NCI-H2196 (cell line): Measurements from ENCODE around the gene LSM10.
A peak's percentile ranks its signal among the peaks of the same experiment; 100 is the strongest.

ENCODE experiments used
- DNase-seq: peaks from one replicate; lab custom pipeline; 2025; ENCODE audit not compliant: unreplicated experiment; lab: John Stamatoyannopoulos, UW

LSM10 gene

DNA sequence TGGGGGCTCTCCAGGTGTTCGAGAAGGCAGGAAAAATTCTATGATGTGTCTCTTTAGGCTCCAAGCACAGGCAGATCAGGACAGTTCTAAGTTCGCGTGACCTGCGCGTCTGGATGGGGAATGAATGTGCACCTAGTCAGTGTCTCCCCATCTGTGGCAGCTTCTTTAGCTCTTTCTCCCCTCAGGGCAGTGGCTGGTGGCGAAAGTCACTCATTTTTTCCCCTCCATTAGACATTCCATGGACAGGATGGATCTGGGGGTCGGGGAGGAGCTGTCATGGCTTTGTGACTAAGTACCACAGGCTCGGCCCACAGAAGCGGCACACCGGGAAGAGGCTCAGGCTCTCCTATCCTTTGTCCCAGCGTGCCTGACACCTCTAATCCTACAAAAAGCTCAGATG is 43.2 kb downstream of the LSM10 start:
- no peak for DNase-seq

DNA sequence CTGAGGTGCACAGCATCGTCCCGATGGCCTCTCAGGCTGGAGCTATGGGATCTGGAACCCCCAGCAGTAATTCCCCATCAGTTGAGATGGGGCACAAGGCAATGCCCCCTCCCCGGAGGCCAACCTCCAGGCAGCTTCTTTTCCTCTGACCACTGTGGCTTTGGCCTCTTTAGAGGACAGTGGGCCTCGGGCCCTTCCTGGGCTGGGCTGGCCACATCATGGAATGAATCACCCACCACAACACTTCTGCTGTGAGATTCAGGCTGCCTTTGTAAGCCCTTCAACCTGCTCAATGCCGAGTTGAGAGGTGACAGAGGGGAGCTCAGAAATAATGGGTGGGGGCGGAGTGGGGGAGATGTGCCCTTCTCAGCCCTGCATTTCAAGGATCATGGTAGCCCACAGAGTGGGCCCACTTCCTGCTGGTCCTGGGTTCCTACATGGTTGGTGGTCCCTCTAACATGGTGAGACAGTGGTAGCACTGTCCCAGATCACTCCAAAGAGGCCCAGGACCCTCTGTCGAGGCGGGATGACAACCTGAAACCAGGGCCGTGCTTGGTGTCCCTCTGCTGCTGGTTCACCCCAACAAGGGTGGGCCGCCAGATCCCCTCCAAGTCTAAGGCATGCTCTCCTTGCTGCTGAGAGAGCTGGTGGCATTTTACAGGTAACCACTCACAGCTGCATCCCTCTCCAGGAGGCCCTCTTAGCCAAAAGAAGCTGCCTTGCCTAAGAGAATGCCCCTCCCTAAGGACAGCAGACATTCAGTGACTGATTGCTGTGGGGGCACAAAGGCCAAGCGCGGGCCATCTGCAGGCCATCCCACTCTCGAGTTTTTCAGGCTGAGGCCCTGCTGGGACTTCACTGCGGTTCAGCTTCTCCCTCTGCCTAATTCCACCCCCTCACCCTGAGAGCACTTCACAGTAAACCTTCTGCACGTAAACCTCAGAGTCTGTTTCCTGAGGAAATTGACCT is 44.5 kb downstream of the LSM10 start:
- DNase-seq, result no peak

GRCh38 chr1:36352125-36352909 is 45.4 kb downstream of the LSM10 start:
- DNase-seq, result no peak

DNA sequence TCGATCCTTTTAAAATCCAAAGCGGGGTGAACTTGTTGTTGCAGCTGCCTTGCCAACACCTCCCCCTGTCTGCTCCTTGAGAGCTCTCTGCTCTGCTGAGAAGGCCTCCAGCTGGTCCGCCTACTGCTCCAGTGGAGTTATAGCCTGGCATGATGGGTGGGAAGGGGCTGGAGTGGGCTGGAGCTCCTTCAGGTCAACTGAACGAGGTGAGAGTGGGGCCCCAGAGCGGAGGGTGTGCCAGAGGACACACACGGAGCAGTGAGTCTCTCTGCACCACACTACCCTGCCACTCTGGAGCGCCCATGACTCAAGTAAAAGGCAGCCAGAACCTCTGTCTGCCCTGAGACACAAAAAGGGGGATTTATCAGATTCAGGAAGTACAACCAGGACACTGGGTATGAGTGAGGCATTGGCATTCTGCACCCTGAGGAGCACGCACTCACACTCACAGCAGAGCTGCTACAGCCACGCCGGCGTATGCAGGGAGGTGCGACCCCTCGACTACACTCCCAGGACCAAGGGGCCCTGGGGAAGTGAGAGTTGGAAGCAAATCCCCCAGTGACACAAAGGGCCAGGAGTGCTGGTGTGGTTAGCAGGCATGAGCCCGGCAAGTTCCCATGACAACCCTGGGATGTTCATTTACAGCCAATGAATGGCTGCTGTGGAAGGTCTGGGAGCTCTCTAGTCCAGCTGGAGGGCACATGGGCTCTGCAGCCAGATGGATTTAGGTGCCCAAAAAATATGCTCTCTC is 46.3 kb downstream of the LSM10 start:
- DNase-seq, result peak; percentile 13

DNA sequence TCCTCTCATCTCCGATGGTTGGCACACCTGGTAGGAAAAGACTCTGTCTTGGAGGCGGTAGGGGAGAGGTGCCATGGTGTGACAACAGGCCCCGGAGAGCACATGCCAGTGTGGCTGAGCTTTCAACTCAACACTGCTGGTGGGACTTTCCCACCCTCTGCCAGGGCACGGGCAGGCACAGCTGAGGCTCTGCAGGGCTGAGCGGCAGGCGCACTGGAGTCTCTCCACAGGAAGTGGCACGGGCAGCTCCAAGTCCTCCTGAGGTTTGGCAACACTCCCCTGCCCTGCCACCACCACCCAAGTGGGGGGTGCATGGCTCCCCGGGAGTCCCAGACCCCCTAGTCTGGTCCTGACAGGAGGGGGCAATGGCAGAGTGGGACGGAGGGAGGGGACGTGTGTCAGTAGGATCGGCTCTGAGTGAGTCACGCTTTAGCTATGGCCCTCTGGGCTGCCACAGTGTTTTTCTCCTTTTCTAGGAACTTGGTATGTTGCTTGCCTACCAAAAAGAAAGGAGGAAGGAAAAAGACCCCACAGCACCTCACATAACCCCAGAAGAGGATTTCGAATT is 47.0 kb downstream of the LSM10 start:
- no peak for DNase-seq

DNA sequence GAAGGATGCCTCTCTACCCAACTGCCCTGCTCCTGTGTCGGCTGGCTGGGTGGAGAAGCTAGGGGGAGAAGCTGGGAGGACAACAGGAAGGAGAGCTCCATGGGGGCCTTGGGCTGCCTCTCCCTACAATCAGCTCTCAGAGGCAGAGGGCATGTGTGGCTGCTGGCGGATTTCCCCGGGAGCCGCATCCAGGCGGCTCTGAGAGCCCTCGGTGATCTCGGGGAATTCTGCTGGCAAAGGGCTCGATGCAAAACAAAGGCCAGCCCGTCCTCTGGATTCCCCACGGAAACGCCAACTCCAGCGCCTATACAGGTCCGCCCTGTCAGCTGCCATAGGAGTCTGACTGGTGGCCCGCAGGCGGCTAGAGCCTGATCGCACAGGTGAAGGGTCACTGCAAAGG is 47.9 kb downstream of the LSM10 start:
- DNase-seq, result no peak

DNA sequence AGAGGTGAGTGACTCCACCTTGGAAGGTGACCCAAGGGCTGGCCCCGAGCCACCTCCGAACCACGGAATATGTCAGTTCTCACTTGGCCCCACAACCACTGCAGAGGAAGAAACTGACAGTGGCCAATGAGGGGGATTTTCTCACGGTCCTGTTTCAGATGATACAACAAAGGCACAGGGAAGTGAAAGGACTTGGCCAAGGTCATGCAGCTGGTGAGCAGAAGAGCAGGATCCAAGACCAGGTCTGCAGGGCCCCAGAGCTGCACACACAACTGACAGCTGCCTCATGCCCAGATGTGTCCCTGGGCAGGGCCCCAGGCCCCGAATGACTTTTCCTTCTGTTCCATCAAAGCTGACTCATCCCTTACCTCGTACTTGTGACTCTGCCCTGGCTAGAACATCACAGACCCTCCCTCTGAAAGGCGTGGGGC is 48.5 kb downstream of the LSM10 start:
- DNase-seq, result no peak

DNA sequence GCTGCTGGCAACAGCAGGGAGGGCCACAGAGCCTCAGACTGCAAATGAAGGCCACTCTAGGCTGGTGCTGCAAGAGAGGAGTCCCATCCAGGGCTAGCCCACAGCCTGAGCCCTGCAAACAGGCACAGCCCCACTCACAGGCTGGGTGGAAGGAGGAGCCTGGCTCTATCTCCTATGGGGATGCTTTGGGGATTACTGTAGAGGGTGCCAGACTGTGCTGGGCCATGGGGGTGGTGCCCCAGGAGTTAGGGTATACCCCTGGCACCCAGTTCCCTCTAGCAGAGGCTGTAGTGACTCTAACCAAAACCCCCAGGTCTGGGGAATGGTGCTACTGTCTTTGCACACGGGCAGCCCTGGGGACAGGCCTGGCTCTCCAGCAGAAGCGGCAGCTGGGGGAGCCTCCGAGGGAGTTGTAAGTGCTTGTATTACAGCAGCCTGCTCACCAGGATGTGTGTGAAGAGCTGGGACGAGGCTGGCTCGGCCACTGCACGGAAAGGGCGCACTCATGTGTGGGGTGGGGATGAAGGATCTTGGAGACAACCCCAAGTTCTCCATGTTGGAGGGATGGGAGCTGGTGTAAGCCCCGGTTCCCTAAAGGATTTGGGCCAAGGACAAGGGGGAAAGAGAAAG is 50.9 kb downstream of the LSM10 start:
- no peak for DNase-seq

- no peak for DNase-seq
Measured at GRCh38 chr1:36345353-36345752, 52.4 kb downstream of the LSM10 start.

DNA sequence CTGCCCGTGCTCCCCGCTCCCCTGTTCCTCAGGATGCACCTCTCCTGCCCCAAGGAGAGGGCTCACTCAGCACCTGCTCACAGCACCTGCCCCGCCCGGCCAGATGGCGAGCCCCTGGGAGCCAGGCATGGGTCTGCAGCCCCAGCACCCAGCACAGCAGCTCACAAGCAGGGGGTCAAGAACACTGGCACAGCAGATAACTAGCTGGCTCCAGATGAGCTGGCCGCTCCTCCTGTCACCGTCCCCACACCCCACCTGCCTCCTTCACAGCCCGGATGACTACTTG is 53.4 kb downstream of the LSM10 start:
- DNase-seq, result no peak

GRCh38 chr1:36343651-36344394 is 53.9 kb downstream of the LSM10 start:
- DNase-seq, result no peak
